GM19395 (cell line): ENCODE measurements around the gene SH3RF2.
"Not testable (repeated sequence)": the region's sequence is repeated elsewhere in the genome, so short reads cannot be mapped to it uniquely, and the experiment has no call there.

ENCODE experiments used
- ATAC-seq: cut with Tn5 transposase; IDR thresholded peaks from one replicate; pipeline ENCODE4 v1.9.1; 2021; ENCODE audit warnings: mild to moderate bottlenecking, moderate library complexity; ENCODE audit not compliant: unreplicated experiment

The SH3RF2 gene

GRCh38 chr5:146073239-146073900 lies 137.0 kb downstream of the SH3RF2 start:
- ATAC-seq, result no peak

GRCh38 chr5:146076028-146076427 lies 139.7 kb downstream of the SH3RF2 start:
- no peak for ATAC-seq

GRCh38 chr5:146076455-146076854 lies 140.1 kb downstream of the SH3RF2 start:
- no peak for ATAC-seq

GRCh38 chr5:146078566-146078965 lies 142.2 kb downstream of the SH3RF2 start:
- no peak for ATAC-seq

- ATAC-seq, result no peak
Measured at GRCh38 chr5:146079695-146080373, 143.5 kb downstream of the SH3RF2 start.

GRCh38 chr5:146081556-146081955 lies 145.2 kb downstream of the SH3RF2 start:
- no peak for ATAC-seq

GRCh38 chr5:146082798-146083197 lies 146.4 kb downstream of the SH3RF2 start:
- ATAC-seq, result peak; percentile 94

- ATAC-seq, result no peak
Measured at GRCh38 chr5:146084376-146084775, 148.0 kb downstream of the SH3RF2 start.

- no peak for ATAC-seq
Measured at GRCh38 chr5:146088098-146088497, 151.7 kb downstream of the SH3RF2 start.

- ATAC-seq, result no peak
Measured at GRCh38 chr5:146089287-146089686, 152.9 kb downstream of the SH3RF2 start.

GRCh38 chr5:146091881-146092280 lies 155.5 kb downstream of the SH3RF2 start:
- ATAC-seq, result no peak

GRCh38 chr5:146098047-146098446 lies 161.7 kb downstream of the SH3RF2 start:
- ATAC-seq, result no peak

GRCh38 chr5:146101646-146102045 lies 165.3 kb downstream of the SH3RF2 start:
- ATAC-seq, result no peak

- ATAC-seq, result no peak
Measured at GRCh38 chr5:146103594-146103993, 167.2 kb downstream of the SH3RF2 start.

GRCh38 chr5:146105477-146105876 lies 169.1 kb downstream of the SH3RF2 start, which contains the start of gene PLAC8L1:
TSS of gene PLAC8L1 (minus strand) at chr5:146105577. CDS start at chr5:146104311, 1,266 bp downstream.
- ATAC-seq, result no peak

GRCh38 chr5:146107901-146108300 lies 171.5 kb downstream of the SH3RF2 start:
- no peak for ATAC-seq

GRCh38 chr5:146108870-146109269 lies 172.5 kb downstream of the SH3RF2 start:
- not testable (repeated sequence) for ATAC-seq

- no peak for ATAC-seq
Measured at GRCh38 chr5:146109379-146109778, 173.0 kb downstream of the SH3RF2 start.

- ATAC-seq, result no peak
Measured at GRCh38 chr5:146111409-146111808, 175.0 kb downstream of the SH3RF2 start.

- no peak for ATAC-seq
Measured at GRCh38 chr5:146112476-146112875, 176.1 kb downstream of the SH3RF2 start.
